Measurements from ENCODE around the gene PPP2R2B.

GRCh38 chr5:146883511-146883910 lies 5.0 kb upstream of the PPP2R2B start:
- no peak for TF ChIP-seq CTCF (IDR thresholded peaks at IDR 0.05)
- TF ChIP-seq POLR2A (IDR thresholded peaks at IDR 0.05), result no peak

All from Peyer's patch (tissue), 4 donors.